ENCODE data around the gene STRIT1.

- no peak for TF ChIP-seq CTCF (conservative IDR thresholded peaks at IDR 0.05; ENCODE audit: low read length)
- TF ChIP-seq EZH2phosphoT487 (IDR thresholded peaks at IDR 0.05; ENCODE audit: borderline replicate concordance, low read depth, low read length) = no peak
Measured at GRCh38 chr3:155316426-155316825, 22.9 kb upstream of the STRIT1 start.

All from OCI-LY7 (cell line).